SK-N-SH treated with all-trans-retinoic acid at 6 μM for 48 hours (cell line): ENCODE results near the gene OR4D1.

Source experiments
- RARB ChIP-seq: fragments of 250-450 bp; sonication (Bioruptor Pico); IDR thresholded peaks from 2 replicates; pipeline ENCODE4 v1.8.0; 2021; ENCODE audit warnings: mild to moderate bottlenecking, moderate library complexity
- ZFP30 ChIP-seq: fragments of 450-650 bp; formaldehyde crosslinking; IDR thresholded peaks from 2 replicates; pipeline ENCODE4 v1.5.0; 2022; ENCODE audit warnings: mild to moderate bottlenecking, moderate library complexity
- TF ChIP-seq, protein P1 (sequence below): fragments of 250-450 bp; sonication (Bioruptor Pico); IDR thresholded peaks from 2 replicates; pipeline ENCODE4 v1.8.0; 2020; ENCODE audit warnings: mild to moderate bottlenecking, moderate library complexity, borderline replicate concordance

DNA sequence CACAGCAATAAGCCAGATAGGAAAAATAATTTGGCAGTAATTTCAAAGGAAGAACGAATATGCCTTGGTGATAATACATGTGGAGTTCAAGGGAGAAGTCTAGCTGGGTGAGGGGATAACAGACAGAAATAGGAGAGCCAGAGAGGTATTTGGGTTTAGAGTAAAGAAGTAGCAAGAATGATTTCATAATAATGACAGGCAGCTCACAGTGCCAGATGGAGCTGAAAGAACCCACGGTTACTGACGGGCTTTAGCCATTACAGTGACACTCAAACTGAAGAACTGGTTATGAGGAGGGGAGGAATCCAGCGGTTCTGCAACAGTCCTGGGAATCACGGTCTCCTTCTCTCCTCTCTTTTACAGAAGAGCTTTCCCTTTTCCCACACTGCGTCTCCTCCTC lies 2.2 kb downstream of the OR4D1 start:
- TF ChIP-seq, protein P1, sequence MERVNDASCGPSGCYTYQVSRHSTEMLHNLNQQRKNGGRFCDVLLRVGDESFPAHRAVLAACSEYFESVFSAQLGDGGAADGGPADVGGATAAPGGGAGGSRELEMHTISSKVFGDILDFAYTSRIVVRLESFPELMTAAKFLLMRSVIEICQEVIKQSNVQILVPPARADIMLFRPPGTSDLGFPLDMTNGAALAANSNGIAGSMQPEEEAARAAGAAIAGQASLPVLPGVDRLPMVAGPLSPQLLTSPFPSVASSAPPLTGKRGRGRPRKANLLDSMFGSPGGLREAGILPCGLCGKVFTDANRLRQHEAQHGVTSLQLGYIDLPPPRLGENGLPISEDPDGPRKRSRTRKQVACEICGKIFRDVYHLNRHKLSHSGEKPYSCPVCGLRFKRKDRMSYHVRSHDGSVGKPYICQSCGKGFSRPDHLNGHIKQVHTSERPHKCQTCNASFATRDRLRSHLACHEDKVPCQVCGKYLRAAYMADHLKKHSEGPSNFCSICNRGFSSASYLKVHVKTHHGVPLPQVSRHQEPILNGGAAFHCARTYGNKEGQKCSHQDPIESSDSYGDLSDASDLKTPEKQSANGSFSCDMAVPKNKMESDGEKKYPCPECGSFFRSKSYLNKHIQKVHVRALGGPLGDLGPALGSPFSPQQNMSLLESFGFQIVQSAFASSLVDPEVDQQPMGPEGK = no peak
- TF ChIP-seq ZFP30 (CRISPR knock-in tag) (no peak), RARB (no peak)
